ENCODE results near the gene PRKCZ. TPM values are rescaled to one million over a fixed set of nuclear protein-coding genes. Genes with fewer than 3 reads are reported as not detected.
"Not testable (repeated sequence)": the region's sequence is repeated elsewhere in the genome, so short reads cannot be mapped to it uniquely, and the experiment has no call there.

PRKCZ gene
- total RNA-seq, 1 donor from 2014 or later: 7.8 TPM

DNA sequence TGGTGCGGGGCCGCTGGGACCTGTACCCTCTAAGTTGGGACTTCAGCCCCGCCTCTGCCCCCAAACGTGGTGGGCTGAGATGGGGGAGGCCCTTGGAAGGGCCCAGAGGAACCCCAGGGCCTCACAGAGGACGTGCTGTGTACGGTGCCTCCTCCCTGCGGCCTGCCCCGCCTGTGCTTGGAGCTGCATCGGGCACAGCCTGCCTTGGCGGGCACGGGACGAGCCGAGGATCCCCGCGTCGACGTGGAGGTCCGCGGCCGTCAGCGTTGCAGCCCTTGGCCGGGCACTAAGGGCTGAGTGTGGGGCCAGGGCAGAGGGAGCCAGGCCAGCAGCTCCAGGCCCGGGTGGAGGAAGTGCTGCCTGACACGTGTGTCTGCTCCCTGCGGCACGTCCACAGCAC is 43.4 kb downstream of the PRKCZ start:
- H3K27ac Mint-ChIP-seq (ENCODE audit: unreplicated experiment): no peak overlapping the region
- no peak overlapping the region for H3K4me3 Mint-ChIP-seq (ENCODE audit: unreplicated experiment)
- DNase-seq (ENCODE audit: low spot score): no peak
- TF ChIP-seq CTCF (IDR thresholded peaks at IDR 0.05): no peak
- H3K9me3 Mint-ChIP-seq (ENCODE audit: low read depth): peaks cover 5% of the 10 kb centered on the region
- peaks cover 4% of the 10 kb centered on the region for H3K36me3 Mint-ChIP-seq (ENCODE audit: low read depth)
- no peaks in the 10 kb centered on the region for H3K27me3 Mint-ChIP-seq (ENCODE audit: low read depth)
- H3K4me1 Mint-ChIP-seq (ENCODE audit: low read depth): peaks cover 6% of the 10 kb centered on the region

GRCh38 chr1:2094269-2095158 is 44.3 kb downstream of the PRKCZ start:
- H3K4me3 Mint-ChIP-seq (ENCODE audit: unreplicated experiment); H3K36me3 Mint-ChIP-seq (ENCODE audit: low read depth); H3K4me1 Mint-ChIP-seq (ENCODE audit: low read depth); DNase-seq (ENCODE audit: low spot score); H3K9me3 Mint-ChIP-seq (ENCODE audit: low read depth); H3K27me3 Mint-ChIP-seq (ENCODE audit: low read depth); H3K27ac Mint-ChIP-seq (ENCODE audit: unreplicated experiment): not testable (repeated sequence)

DNA sequence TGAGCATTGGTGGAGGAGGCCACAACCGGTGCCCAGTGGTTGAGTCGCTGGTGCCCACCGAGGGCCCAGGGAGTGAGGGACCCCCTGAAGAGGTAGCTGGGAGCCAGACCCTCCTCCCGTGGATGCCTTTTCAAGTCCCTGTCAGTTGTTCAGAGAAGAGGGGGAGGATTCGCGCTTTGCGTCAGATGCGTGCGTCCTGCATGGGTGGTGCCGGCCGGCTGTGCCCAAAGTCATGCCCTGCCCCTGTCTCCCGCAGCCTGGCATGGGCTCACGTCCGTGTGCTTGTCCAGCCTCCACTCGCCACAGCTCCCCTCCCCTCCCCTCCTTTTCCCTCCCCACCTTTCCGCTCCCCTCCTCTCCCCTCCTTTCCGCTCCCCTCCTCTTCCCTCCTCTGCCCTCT is 45.2 kb downstream of the PRKCZ start:
- no peak for DNase-seq (ENCODE audit: low spot score)
- Mint-ChIP-seq H3K4me3 (ENCODE audit: unreplicated experiment) (no peak overlapping the region), H3K36me3 (ENCODE audit: low read depth) (peaks cover 4% of the 10 kb centered on the region), H3K4me1 (ENCODE audit: low read depth) (no peaks in the 10 kb centered on the region), H3K9me3 (ENCODE audit: low read depth) (peaks cover 5% of the 10 kb centered on the region), H3K27me3 (ENCODE audit: low read depth) (no peaks in the 10 kb centered on the region), H3K27ac (ENCODE audit: unreplicated experiment) (no peak overlapping the region)
- no peak for TF ChIP-seq CTCF (IDR thresholded peaks at IDR 0.05)

DNA sequence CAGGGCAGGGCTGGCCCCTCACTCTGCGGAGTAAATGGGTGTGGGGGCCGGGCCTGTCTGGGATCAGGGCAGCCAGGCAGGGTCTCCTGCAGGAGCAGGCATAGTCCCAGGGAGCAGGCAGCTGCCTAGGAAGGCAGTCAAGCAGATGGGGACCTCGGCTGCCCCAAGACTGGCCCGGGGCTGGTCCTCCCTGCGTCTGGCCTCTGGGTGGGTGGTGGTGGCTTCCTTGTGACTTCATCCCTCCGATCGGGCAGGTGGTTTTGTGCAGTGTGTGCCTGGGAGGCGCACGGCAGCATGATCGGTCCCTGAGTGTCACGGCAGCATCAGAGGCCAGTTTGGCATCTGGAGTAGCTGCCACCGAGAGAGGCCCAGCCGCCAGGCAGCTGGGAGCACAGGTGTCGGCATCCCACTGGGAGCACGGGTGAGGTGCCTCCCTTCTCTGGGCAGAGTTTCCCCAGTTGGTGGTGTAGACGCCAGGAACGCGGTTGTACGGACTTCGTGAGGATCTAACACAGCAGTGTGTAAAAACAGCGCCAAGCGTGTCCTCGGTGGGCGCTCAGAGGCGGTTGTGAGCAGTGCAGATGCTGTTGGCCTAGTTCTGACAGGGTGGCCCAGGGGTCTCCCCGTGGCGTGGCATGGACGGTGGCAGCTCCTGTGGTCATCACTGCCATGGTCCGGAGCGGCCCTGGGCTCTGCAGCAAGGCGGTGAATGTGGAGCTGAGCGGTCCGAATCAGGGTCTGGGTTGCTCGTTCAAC is 45.9 kb downstream of the PRKCZ start:
- no peak overlapping the region for H3K27ac Mint-ChIP-seq (ENCODE audit: unreplicated experiment)
- peaks cover 4% of the 10 kb centered on the region for H3K36me3 Mint-ChIP-seq (ENCODE audit: low read depth)
- H3K27me3 Mint-ChIP-seq (ENCODE audit: low read depth): no peaks in the 10 kb centered on the region
- no peaks in the 10 kb centered on the region for H3K4me1 Mint-ChIP-seq (ENCODE audit: low read depth)
- H3K4me3 Mint-ChIP-seq (ENCODE audit: unreplicated experiment): no peak overlapping the region
- no peak for DNase-seq (ENCODE audit: low spot score)
- peaks cover 5% of the 10 kb centered on the region for H3K9me3 Mint-ChIP-seq (ENCODE audit: low read depth)
- TF ChIP-seq CTCF (IDR thresholded peaks at IDR 0.05): no peak

DNA sequence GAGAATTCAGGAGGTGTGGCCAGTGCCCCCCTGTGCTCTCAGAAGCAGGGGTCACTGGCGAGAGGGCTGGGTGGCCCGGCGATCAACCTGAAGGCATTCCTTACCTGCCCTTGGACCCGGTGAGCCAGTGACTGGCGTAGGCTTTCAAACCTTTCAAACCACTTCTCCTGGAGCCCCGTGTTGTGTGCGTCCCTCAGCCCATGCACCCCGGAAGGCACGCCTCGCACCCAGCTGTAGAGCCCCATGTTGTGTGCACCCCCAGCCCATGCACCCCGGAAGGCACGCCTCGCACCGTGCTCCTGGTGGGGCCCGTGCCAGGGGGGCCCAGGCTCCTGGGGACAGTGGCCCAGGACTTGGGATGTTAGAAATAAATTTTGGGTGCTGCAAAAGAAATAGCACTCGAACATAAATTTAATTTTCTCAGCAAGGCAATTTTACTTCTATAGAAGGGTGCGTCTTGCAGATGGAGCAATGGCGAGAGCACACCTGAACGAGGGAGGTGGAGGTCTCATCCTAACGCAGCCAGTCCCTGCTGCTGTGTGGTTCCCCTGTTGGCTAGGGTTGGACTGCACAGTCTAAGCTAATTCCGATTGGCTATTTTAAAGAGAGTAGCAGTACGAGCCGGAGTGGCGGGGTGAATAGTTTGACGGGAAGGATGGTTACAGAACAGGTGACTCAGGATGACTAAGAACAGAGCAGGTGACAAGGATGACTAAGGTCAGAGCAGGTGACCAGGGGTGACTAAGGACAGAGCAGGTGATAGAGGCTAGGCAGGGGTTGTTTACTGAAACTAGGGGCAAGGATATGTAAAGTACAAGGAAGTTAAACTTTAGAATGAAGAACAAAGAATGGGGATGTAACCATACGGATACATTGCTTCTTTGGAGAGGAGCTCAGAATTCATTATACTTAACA is 47.4 kb downstream of the PRKCZ start:
- peaks cover 6% of the 10 kb centered on the region for H3K36me3 Mint-ChIP-seq (ENCODE audit: low read depth)
- H3K9me3 Mint-ChIP-seq (ENCODE audit: low read depth): peaks cover 5% of the 10 kb centered on the region
- no peak overlapping the region for H3K27ac Mint-ChIP-seq (ENCODE audit: unreplicated experiment)
- H3K4me1 Mint-ChIP-seq (ENCODE audit: low read depth): no peaks in the 10 kb centered on the region
- peak; percentile 59 for DNase-seq (ENCODE audit: low spot score)
- peaks cover 2% of the 10 kb centered on the region for H3K27me3 Mint-ChIP-seq (ENCODE audit: low read depth)
- TF ChIP-seq CTCF (IDR thresholded peaks at IDR 0.05): no peak
- no peak overlapping the region for H3K4me3 Mint-ChIP-seq (ENCODE audit: unreplicated experiment)

Measured in chondrocyte (in vitro differentiated cells).